ENCODE measurements around the gene ABCC6. TPM values are rescaled to one million over a fixed set of nuclear protein-coding genes. Genes with fewer than 3 reads are reported as not detected.

The ABCC6 gene
- total and polyA plus RNA-seq, 8 donors, result 10.8 to 30.6 (median 15.7) TPM

GRCh38 chr16:16140537-16140936, 82.8 kb downstream of the ABCC6 start:
- no peak for TF ChIP-seq CTCF (IDR thresholded peaks at IDR 0.05)
- H3K4me1 ChIP-seq, result peaks cover 0 to 5% (median 0%) of the 10 kb centered on the region in 3 donors
- no peaks in the 10 kb centered on the region for H3K9me3 ChIP-seq
- FAIRE-seq (no peak), DNase-seq (no peak), ATAC-seq (no peak)
- H3K36me3 ChIP-seq, result peaks cover 0 to 15% (median 0%) of the 10 kb centered on the region in 3 donors
- WGBS, 2 donors, result 92% methylated on average over 4 of the region's 4 CpGs
- no peak overlapping the region for H3K27ac ChIP-seq
- intact Hi-C loops (cut with DNase I), result loop anchor here in 1 of 3 donors (10.0 kb wide), 1 partner anchor 366 kb away; no protein-coding TSS in a partner anchor
- no peak overlapping the region for H3K4me3 ChIP-seq
- no peaks in the 10 kb centered on the region for H3K27me3 ChIP-seq

- FAIRE-seq (no peak), ATAC-seq (no peak), DNase-seq (no peak)
- Histone ChIP-seq H3K36me3 (peaks cover 0 to 20% (median 0%) of the 10 kb centered on the region in 3 donors), H3K4me1 (peaks cover 0 to 5% (median 0%) of the 10 kb centered on the region in 3 donors), H3K4me3 (no peak overlapping the region), H3K27ac (no peak overlapping the region), H3K9me3 (no peaks in the 10 kb centered on the region), H3K27me3 (no peaks in the 10 kb centered on the region)
- intact Hi-C loops (cut with DNase I), result loop anchor here in 2 of 3 donors (10.0 kb wide), 2 partner anchors 265 to 365 kb away; no protein-coding TSS in a partner anchor
- 94 to 97% methylated on average over 7 of the region's 7 CpGs for whole genome bisulfite sequencing, 2 donors
- TF ChIP-seq CTCF (IDR thresholded peaks at IDR 0.05), result no peak
Measured at GRCh38 chr16:16139806-16140205, 83.5 kb downstream of the ABCC6 start.

GRCh38 chr16:16139061-16139460, 84.2 kb downstream of the ABCC6 start:
- no peak for FAIRE-seq
- H3K27ac ChIP-seq, result no peak overlapping the region
- H3K9me3 ChIP-seq, result no peaks in the 10 kb centered on the region
- H3K36me3 ChIP-seq, result peaks cover 0 to 21% (median 0%) of the 10 kb centered on the region in 3 donors
- H3K4me1 ChIP-seq, result peaks cover 0 to 5% (median 0%) of the 10 kb centered on the region in 3 donors
- DNase-seq, result no peak
- intact Hi-C loops (cut with DNase I), result loop anchor here in 1 of 3 donors (10.0 kb wide), 1 partner anchor 264 kb away; no protein-coding TSS in a partner anchor
- no peak overlapping the region for H3K4me3 ChIP-seq
- TF ChIP-seq CTCF (IDR thresholded peaks at IDR 0.05), result no peak
- WGBS, 2 donors, result 96% methylated on average over 10 of the region's 10 CpGs
- ATAC-seq, result no peak
- no peaks in the 10 kb centered on the region for H3K27me3 ChIP-seq

- intact Hi-C loops (cut with DNase I), result loop anchor here in 1 of 3 donors (10.0 kb wide), 1 partner anchor 263 kb away; no protein-coding TSS in a partner anchor
- H3K36me3 ChIP-seq, result peaks cover 0 to 21% (median 0%) of the 10 kb centered on the region in 3 donors
- ATAC-seq (no peak), FAIRE-seq (no peak), DNase-seq (no peak)
- no peak overlapping the region for H3K27ac ChIP-seq
- H3K27me3 ChIP-seq, result no peaks in the 10 kb centered on the region
- H3K4me3 ChIP-seq, result no peak overlapping the region
- no peak for TF ChIP-seq CTCF (IDR thresholded peaks at IDR 0.05)
- H3K4me1 ChIP-seq, result peaks cover 0 to 5% (median 0%) of the 10 kb centered on the region in 3 donors
- 96 to 99% methylated on average over 15 of the region's 15 CpGs for WGBS, 2 donors
- H3K9me3 ChIP-seq, result no peaks in the 10 kb centered on the region
Measured at GRCh38 chr16:16138034-16138635, 85.2 kb downstream of the ABCC6 start.

GRCh38 chr16:16137110-16137509, 86.2 kb downstream of the ABCC6 start:
- 75 to 81% methylated on average over 8 of the region's 8 CpGs for WGBS, 2 donors
- DNase-seq, result no peak
- no peaks in the 10 kb centered on the region for H3K27me3 ChIP-seq
- FAIRE-seq, result no peak
- no peak for TF ChIP-seq CTCF (IDR thresholded peaks at IDR 0.05)
- intact Hi-C loops (cut with DNase I), result loop anchor here in 1 of 3 donors (10.0 kb wide), 1 partner anchor 262 kb away; no protein-coding TSS in a partner anchor
- H3K4me3 ChIP-seq, result no peak overlapping the region
- H3K9me3 ChIP-seq, result no peaks in the 10 kb centered on the region
- no peak for ATAC-seq
- H3K4me1 ChIP-seq, result peaks cover 0 to 5% (median 0%) of the 10 kb centered on the region in 3 donors
- H3K36me3 ChIP-seq, result peaks cover 0 to 21% (median 0%) of the 10 kb centered on the region in 3 donors
- H3K27ac ChIP-seq, result no peak overlapping the region

Measured in pancreas (tissue), 10 donors.